Rectal smooth muscle tissue (tissue), 1 donor: Measurements from ENCODE around the gene INVS.

Source experiments
- H3K27ac ChIP-seq: one replicate; pipeline ENCODE4 v1.7.0; 2013; ENCODE audit warnings: low read depth, low read length, inconsistent platforms
- H3K27me3 ChIP-seq: one replicate; pipeline ENCODE4 v1.7.0; 2013; ENCODE audit warnings: low read length; ENCODE audit not compliant: control insufficient read depth, insufficient read depth
- H3K36me3 ChIP-seq: one replicate; pipeline ENCODE4 v1.7.0; 2013; ENCODE audit warnings: low read length; ENCODE audit not compliant: control insufficient read depth, insufficient read depth
- H3K4me1 ChIP-seq: one replicate; pipeline ENCODE4 v1.7.0; 2013; ENCODE audit warnings: low read length; ENCODE audit not compliant: control insufficient read depth, insufficient read depth
- H3K4me3 ChIP-seq: one replicate; pipeline ENCODE4 v1.7.0; 2013; ENCODE audit warnings: low read length
- H3K9ac ChIP-seq: one replicate; pipeline ENCODE4 v1.7.0; 2013; ENCODE audit warnings: low read length

INVS gene

GRCh38 chr9:100281066-100281465 lies 182.0 kb downstream of the INVS start:
- Histone ChIP-seq H3K4me3 (no peak overlapping the region), H3K27ac (no peak overlapping the region), H3K4me1 (no peaks in the 10 kb centered on the region), H3K36me3 (peaks cover 10% of the 10 kb centered on the region), H3K27me3 (no peaks in the 10 kb centered on the region), H3K9ac (no peak overlapping the region)

- Histone ChIP-seq H3K27me3 (no peaks in the 10 kb centered on the region), H3K27ac (no peak overlapping the region), H3K4me1 (no peaks in the 10 kb centered on the region), H3K9ac (no peak overlapping the region), H3K36me3 (peaks cover 8% of the 10 kb centered on the region), H3K4me3 (no peak overlapping the region)
Measured at GRCh38 chr9:100281676-100282387, 182.8 kb downstream of the INVS start.

GRCh38 chr9:100282388-100282719 lies 183.3 kb downstream of the INVS start:
- no peaks in the 10 kb centered on the region for H3K27me3 ChIP-seq
- H3K9ac ChIP-seq, result no peak overlapping the region
- peaks cover 8% of the 10 kb centered on the region for H3K36me3 ChIP-seq
- no peak overlapping the region for H3K4me3 ChIP-seq
- no peak overlapping the region for H3K27ac ChIP-seq
- no peaks in the 10 kb centered on the region for H3K4me1 ChIP-seq

- Histone ChIP-seq H3K27me3 (no peaks in the 10 kb centered on the region), H3K36me3 (peaks cover 8% of the 10 kb centered on the region), H3K9ac (no peak overlapping the region), H3K4me1 (no peaks in the 10 kb centered on the region), H3K4me3 (no peak overlapping the region), H3K27ac (no peak overlapping the region)
Measured at GRCh38 chr9:100284247-100284646, 185.2 kb downstream of the INVS start.

GRCh38 chr9:100285080-100285479 lies 186.0 kb downstream of the INVS start:
- H3K4me3 ChIP-seq, result no peak overlapping the region
- H3K4me1 ChIP-seq, result no peaks in the 10 kb centered on the region
- no peak overlapping the region for H3K9ac ChIP-seq
- H3K36me3 ChIP-seq, result peaks cover 8% of the 10 kb centered on the region
- no peaks in the 10 kb centered on the region for H3K27me3 ChIP-seq
- no peak overlapping the region for H3K27ac ChIP-seq

- no peak overlapping the region for H3K27ac ChIP-seq
- peaks cover 8% of the 10 kb centered on the region for H3K36me3 ChIP-seq
- H3K4me1 ChIP-seq, result no peaks in the 10 kb centered on the region
- H3K4me3 ChIP-seq, result no peak overlapping the region
- no peaks in the 10 kb centered on the region for H3K27me3 ChIP-seq
- no peak overlapping the region for H3K9ac ChIP-seq
Measured at GRCh38 chr9:100285601-100286000, 186.6 kb downstream of the INVS start.

- Histone ChIP-seq H3K4me3 (no peak overlapping the region), H3K27me3 (no peaks in the 10 kb centered on the region), H3K27ac (no peak overlapping the region), H3K36me3 (peaks cover 8% of the 10 kb centered on the region), H3K4me1 (no peaks in the 10 kb centered on the region), H3K9ac (no peak overlapping the region)
Measured at GRCh38 chr9:100286257-100286656, 187.2 kb downstream of the INVS start.

- Histone ChIP-seq H3K27ac (no peak overlapping the region), H3K4me3 (no peak overlapping the region), H3K4me1 (no peaks in the 10 kb centered on the region), H3K36me3 (peaks cover 9% of the 10 kb centered on the region), H3K27me3 (no peaks in the 10 kb centered on the region), H3K9ac (no peak overlapping the region)
Measured at GRCh38 chr9:100287186-100287585, 188.1 kb downstream of the INVS start.

- Histone ChIP-seq H3K27me3 (no peaks in the 10 kb centered on the region), H3K27ac (no peak overlapping the region), H3K9ac (no peak overlapping the region), H3K36me3 (peaks cover 10% of the 10 kb centered on the region), H3K4me1 (no peaks in the 10 kb centered on the region), H3K4me3 (no peak overlapping the region)
Measured at GRCh38 chr9:100290714-100291113, 191.7 kb downstream of the INVS start.

GRCh38 chr9:100292414-100292813 lies 193.4 kb downstream of the INVS start:
- no peak overlapping the region for H3K4me3 ChIP-seq
- H3K4me1 ChIP-seq, result no peaks in the 10 kb centered on the region
- H3K27ac ChIP-seq, result no peak overlapping the region
- no peak overlapping the region for H3K9ac ChIP-seq
- no peaks in the 10 kb centered on the region for H3K27me3 ChIP-seq
- peaks cover 11% of the 10 kb centered on the region for H3K36me3 ChIP-seq

- Histone ChIP-seq H3K4me3 (no peak overlapping the region), H3K4me1 (no peaks in the 10 kb centered on the region), H3K36me3 (peaks cover 11% of the 10 kb centered on the region), H3K27ac (no peak overlapping the region), H3K27me3 (no peaks in the 10 kb centered on the region), H3K9ac (no peak overlapping the region)
Measured at GRCh38 chr9:100294341-100294740, 195.3 kb downstream of the INVS start.

- H3K4me1 ChIP-seq, result no peaks in the 10 kb centered on the region
- H3K36me3 ChIP-seq, result peaks cover 11% of the 10 kb centered on the region
- H3K9ac ChIP-seq, result no peak overlapping the region
- H3K27me3 ChIP-seq, result no peaks in the 10 kb centered on the region
- no peak overlapping the region for H3K4me3 ChIP-seq
- no peak overlapping the region for H3K27ac ChIP-seq
Measured at GRCh38 chr9:100294806-100295205, 195.8 kb downstream of the INVS start.

- no peaks in the 10 kb centered on the region for H3K27me3 ChIP-seq
- no peak overlapping the region for H3K9ac ChIP-seq
- no peak overlapping the region for H3K27ac ChIP-seq
- H3K4me1 ChIP-seq, result no peaks in the 10 kb centered on the region
- H3K4me3 ChIP-seq, result no peak overlapping the region
- peaks cover 11% of the 10 kb centered on the region for H3K36me3 ChIP-seq
Measured at GRCh38 chr9:100295240-100295639, 196.2 kb downstream of the INVS start.
